K562 (cell line): Measurements from ENCODE around the gene GHR. TPM values are rescaled to one million over a fixed set of nuclear protein-coding genes. Genes with fewer than 3 reads are reported as not detected.

Experiments
- ATAC-seq: fragments of 200-7000 bp; cut with Tn5 transposase; 3 replicates; pipeline ENCODE4 v1.9.1; 2020; ENCODE audit warnings: moderate library complexity
- BruUV-seq: library from RNA; stranded (reverse); fragments of 400-500 nt; replicated peaks from 2 replicates; lab custom pipeline; 2021; lab: Mats Ljungman, UMichigan
- CTCF ChIA-PET: fragments of 300-600 bp; formaldehyde crosslinking; extraction: SDS; loops from one replicate; lab custom pipeline; 2021; ENCODE audit warnings: low intra/inter-chr PET ratio; lab: Yijun Ruan, JAX
- POLR2A ChIA-PET: fragments of 300-600, 350-650 bp; sonication (Branson Sonifier 250); formaldehyde crosslinking; extraction: SDS; loops from one replicate; lab custom pipeline; 2021; ENCODE audit warnings: antibody characterized with exemption, inconsistent platforms; lab: Yijun Ruan, JAX
- DNase-seq, 4 experiments: peaks; one replicate each; pipeline versions ENCODE4 v3.0.0 to v3.0.0-alpha.2; 2011 to 2018; ENCODE audit warnings: low spot score in 3 of 4, mixed read lengths in 3 of 4; ENCODE audit errors: extremely low read depth in 1 of 4
- FAIRE-seq: peaks from 2 replicates; lab custom pipeline; 2011; peaks lifted over from hg19 to GRCh38; lab: Jason Lieb, UNC
- H2AFZ ChIP-seq: 2 replicates; pipeline ENCODE4 v1.6.0; 2011; ENCODE audit warnings: low read depth, low read length, control low read depth, inconsistent platforms
- H3K27ac ChIP-seq: fragments of 200-600 bp; 3 replicates; pipeline ENCODE4 v1.8.0; 2011; ENCODE audit warnings: low read depth, mild to moderate bottlenecking, control low read depth, inconsistent platforms, low read length, moderate library complexity, mixed read lengths; ENCODE audit errors: extremely low read depth
- H3K27me3 ChIP-seq, 2 experiments: fragments of 300-600 bp in 1 of 2; 2 replicates in 1 of 2; 3 replicates in 1 of 2; pipeline versions ENCODE4 v1.6.0 to v1.8.0; 2011; ENCODE audit warnings: inconsistent platforms in 2 of 2, low read length in 2 of 2, mild to moderate bottlenecking in 1 of 2, mixed read lengths in 1 of 2, moderate library complexity in 1 of 2; ENCODE audit not compliant: control insufficient read depth in 2 of 2, insufficient read depth in 2 of 2
- H3K36me3 ChIP-seq: fragments of 300-600 bp; 3 replicates; pipeline ENCODE4 v1.8.0; 2011; ENCODE audit warnings: mild to moderate bottlenecking, low read length, inconsistent platforms; ENCODE audit not compliant: control insufficient read depth, insufficient read depth
- H3K4me1 ChIP-seq, 2 experiments: fragments of 200-600 bp in 1 of 2; replicated peaks in 1 of 2; 2 replicates in 1 of 2; 3 replicates in 1 of 2; pipeline versions ENCODE4 v1.5.1 to v1.8.0; 2011; ENCODE audit warnings: inconsistent platforms in 2 of 2, low read length in 2 of 2, mild to moderate bottlenecking in 1 of 2, mixed read lengths in 1 of 2, moderate library complexity in 1 of 2; ENCODE audit not compliant: control insufficient read depth in 2 of 2, insufficient read depth in 2 of 2
- H3K4me2 ChIP-seq: 2 replicates; pipeline ENCODE4 v1.6.1; 2011; ENCODE audit warnings: low read length, control low read depth, inconsistent platforms, mixed read lengths; ENCODE audit not compliant: insufficient read depth
- H3K4me3 ChIP-seq: fragments of 200-600 bp; sonication (generic), shearing (Covaris generic); 2 replicates; pipeline ENCODE4 v1.5.1; 2016; ENCODE audit warnings: control low read depth, inconsistent platforms
- H3K79me2 ChIP-seq: fragments of 200-600 bp; 3 replicates; pipeline ENCODE4 v1.8.0; 2011; ENCODE audit warnings: low read length, inconsistent platforms; ENCODE audit not compliant: control insufficient read depth, insufficient read depth
- H3K9ac ChIP-seq, 2 experiments: 2 replicates each; pipeline versions ENCODE4 v1.6.0 to v1.6.1; 2011; ENCODE audit warnings: low read depth in 2 of 2, low read length in 2 of 2, control low read depth in 1 of 2, inconsistent platforms in 1 of 2, mild to moderate bottlenecking in 1 of 2, mixed read lengths in 1 of 2; ENCODE audit not compliant: insufficient read depth in 1 of 2
- H3K9me1 ChIP-seq: one replicate; pipeline ENCODE4 v1.6.0; 2011; ENCODE audit warnings: inconsistent platforms, mild to moderate bottlenecking, low read length, moderate library complexity; ENCODE audit not compliant: control insufficient read depth, insufficient read depth
- H3K9me3 ChIP-seq: replicated peaks from 2 replicates; pipeline ENCODE4 v1.5.1; 2011; ENCODE audit warnings: low read depth, low read length, inconsistent platforms; ENCODE audit not compliant: control insufficient read depth, insufficient read depth
- H4K20me1 ChIP-seq: replicated peaks from 2 replicates; pipeline ENCODE4 v1.6.1; 2011; ENCODE audit warnings: low read length, inconsistent platforms, mixed read lengths; ENCODE audit not compliant: control insufficient read depth, insufficient read depth
- RAD21 ChIP-seq, 2 experiments: fragments of 250-450 bp in 1 of 2; fragments of 450-650 bp in 1 of 2; sonication (Bioruptor Pico) in 1 of 2; formaldehyde crosslinking in 1 of 2; IDR thresholded peaks in 1 of 2; conservative IDR thresholded peaks in 1 of 2; 2 replicates each; pipeline versions ENCODE4 v1.4.0 to v1.8.0; 2020 to 2022; ENCODE audit warnings: mild to moderate bottlenecking in 2 of 2, moderate library complexity in 1 of 2
- SMC3 ChIP-seq: conservative IDR thresholded peaks from 2 replicates; pipeline ENCODE4 v1.6.1; 2011; ENCODE audit warnings: low read depth, low read length, improper control_type of control experiment; ENCODE audit not compliant: insufficient read depth
- WGBS: fragments of 100-300 bp; shearing (Covaris generic); methylation state at CpG from one replicate; pipeline ENCODE4 v1.1.6; 2016; ENCODE audit warnings: low coverage, mixed read lengths; ENCODE audit not compliant: insufficient coverage; ENCODE audit errors: missing lambda C conversion rate; 5-methylcytosine and 5-hydroxymethylcytosine counted together
- in situ Hi-C: fragments of 300-500 bp; cut with MboI; formaldehyde crosslinking; loops from 4 replicates; pipeline ENCODE4 v1.15.0; 2018; ENCODE audit warnings: inconsistent platforms, mixed read lengths
- intact Hi-C: fragments of 100-400 bp; cut with micrococcal nuclease; formaldehyde crosslinking; loops from 2 replicates; pipeline ENCODE4 v1.14.2; 2022
- polyA plus RNA-seq, 8 experiments: library from polyadenylated mRNA; depleted of rRNA in 4 of 8; stranded (reverse) in 5 of 8; unstranded in 3 of 8; fragments of >200 nt; fragmentation: Nextera tagmentation in 2 of 8; fragmentation: Illumina TruSeq in 1 of 8; extraction: Ambion mirVana in 2 of 8; extraction: Trizol in 1 of 8; gene quantifications; 2 replicates each; pipeline versions ENCODE4 v1.2.1 to v1.2.3, GENCODE V29; 2011 to 2014; ENCODE audit warnings: inconsistent platforms in 1 of 8, missing spikeins in 1 of 8
- total RNA-seq, 7 experiments: library from RNA; depleted of rRNA in 6 of 7; stranded (reverse); fragments of >200 nt in 6 of 7; fragmentation: Illumina TruSeq in 2 of 7; extraction: Trizol in 2 of 7; gene quantifications; 2 replicates each; pipeline versions ENCODE4 v1.2.1 to v1.2.3, GENCODE V29; 2011 to 2021; ENCODE audit warnings: low replicate concordance in 1 of 7
- TF ChIP-seq, protein P1 (sequence below), 3 experiments: IDR thresholded peaks in 2 of 3; conservative IDR thresholded peaks in 1 of 3; 2 replicates each; pipeline ENCODE4 v1.5.1; 2011 to 2012; ENCODE audit warnings: low read length in 3 of 3, mild to moderate bottlenecking in 3 of 3, control low read depth in 2 of 3, improper control_type of control experiment in 1 of 3, inconsistent platforms in 1 of 3, low read depth in 1 of 3, mixed read lengths in 1 of 3, moderate library complexity in 1 of 3; ENCODE audit not compliant: insufficient read depth in 2 of 3
- TF ChIP-seq, protein P2 (sequence below): fragments of 450-650 bp; IDR thresholded peaks from 2 replicates; pipeline ENCODE4 v1.6.1; 2016; ENCODE audit warnings: mild to moderate bottlenecking

The GHR gene
- total and polyA plus RNA-seq, 9 of the 15 experiments (the other 6 are each of a cell fraction or from before 2014, with no cell fraction given): 0.01 to 0.13 (median 0.07) TPM; not detected in 5

DNA sequence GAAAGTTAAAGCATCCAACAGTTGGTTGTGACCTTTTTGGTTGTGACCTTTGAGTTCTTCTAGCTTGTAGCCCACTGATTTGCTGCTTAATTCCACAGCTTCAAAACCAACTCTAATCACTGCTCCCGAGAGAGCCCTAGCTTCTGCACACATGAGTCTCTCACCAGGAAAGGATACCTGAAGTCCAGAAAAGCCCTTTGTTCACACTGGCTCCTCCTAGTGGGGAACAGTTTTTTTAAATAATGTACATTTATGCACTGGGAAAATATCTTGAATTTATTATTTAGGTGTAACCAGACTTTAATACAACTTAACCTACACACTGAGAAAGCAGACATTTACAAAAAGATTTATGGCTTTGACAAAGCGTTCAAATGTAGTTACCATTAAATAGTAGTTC lies 213.2 kb downstream of the GHR start:
- in situ Hi-C loops: no loop called here
- POLR2A ChIA-PET: interaction anchor here (0.9 kb wide), 1 partner anchor 9 kb away, joined by 3 read pairs; no protein-coding TSS in a partner anchor
- TF ChIP-seq SMC3 (0 out of 2 replicates have a peak, but pooled peaks have one; percentile 8), RAD21 (CRISPR knock-in tag; conservative IDR thresholded peaks at IDR 0.05 in 1 of 2, IDR thresholded peaks at IDR 0.05 in 1 of 2) (peak in 1 of 2 experiments; percentile 60; a peak in 3 of 4 replicates)
- TF ChIP-seq, protein P1, sequence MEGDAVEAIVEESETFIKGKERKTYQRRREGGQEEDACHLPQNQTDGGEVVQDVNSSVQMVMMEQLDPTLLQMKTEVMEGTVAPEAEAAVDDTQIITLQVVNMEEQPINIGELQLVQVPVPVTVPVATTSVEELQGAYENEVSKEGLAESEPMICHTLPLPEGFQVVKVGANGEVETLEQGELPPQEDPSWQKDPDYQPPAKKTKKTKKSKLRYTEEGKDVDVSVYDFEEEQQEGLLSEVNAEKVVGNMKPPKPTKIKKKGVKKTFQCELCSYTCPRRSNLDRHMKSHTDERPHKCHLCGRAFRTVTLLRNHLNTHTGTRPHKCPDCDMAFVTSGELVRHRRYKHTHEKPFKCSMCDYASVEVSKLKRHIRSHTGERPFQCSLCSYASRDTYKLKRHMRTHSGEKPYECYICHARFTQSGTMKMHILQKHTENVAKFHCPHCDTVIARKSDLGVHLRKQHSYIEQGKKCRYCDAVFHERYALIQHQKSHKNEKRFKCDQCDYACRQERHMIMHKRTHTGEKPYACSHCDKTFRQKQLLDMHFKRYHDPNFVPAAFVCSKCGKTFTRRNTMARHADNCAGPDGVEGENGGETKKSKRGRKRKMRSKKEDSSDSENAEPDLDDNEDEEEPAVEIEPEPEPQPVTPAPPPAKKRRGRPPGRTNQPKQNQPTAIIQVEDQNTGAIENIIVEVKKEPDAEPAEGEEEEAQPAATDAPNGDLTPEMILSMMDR (IDR thresholded peaks at IDR 0.05 in 2 of 3, conservative IDR thresholded peaks at IDR 0.05 in 1 of 3; ENCODE audit: insufficient read depth in 2 of 3, low read depth in 1 of 3, low read length in 3 of 3): peak; percentile 35 to 60 (median 54); a peak in 5 of 6 replicates
- TF ChIP-seq, protein P2, sequence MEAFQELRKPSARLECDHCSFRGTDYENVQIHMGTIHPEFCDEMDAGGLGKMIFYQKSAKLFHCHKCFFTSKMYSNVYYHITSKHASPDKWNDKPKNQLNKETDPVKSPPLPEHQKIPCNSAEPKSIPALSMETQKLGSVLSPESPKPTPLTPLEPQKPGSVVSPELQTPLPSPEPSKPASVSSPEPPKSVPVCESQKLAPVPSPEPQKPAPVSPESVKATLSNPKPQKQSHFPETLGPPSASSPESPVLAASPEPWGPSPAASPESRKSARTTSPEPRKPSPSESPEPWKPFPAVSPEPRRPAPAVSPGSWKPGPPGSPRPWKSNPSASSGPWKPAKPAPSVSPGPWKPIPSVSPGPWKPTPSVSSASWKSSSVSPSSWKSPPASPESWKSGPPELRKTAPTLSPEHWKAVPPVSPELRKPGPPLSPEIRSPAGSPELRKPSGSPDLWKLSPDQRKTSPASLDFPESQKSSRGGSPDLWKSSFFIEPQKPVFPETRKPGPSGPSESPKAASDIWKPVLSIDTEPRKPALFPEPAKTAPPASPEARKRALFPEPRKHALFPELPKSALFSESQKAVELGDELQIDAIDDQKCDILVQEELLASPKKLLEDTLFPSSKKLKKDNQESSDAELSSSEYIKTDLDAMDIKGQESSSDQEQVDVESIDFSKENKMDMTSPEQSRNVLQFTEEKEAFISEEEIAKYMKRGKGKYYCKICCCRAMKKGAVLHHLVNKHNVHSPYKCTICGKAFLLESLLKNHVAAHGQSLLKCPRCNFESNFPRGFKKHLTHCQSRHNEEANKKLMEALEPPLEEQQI: no peak
- no peaks in the 10 kb centered on the region for H3K79me2 ChIP-seq
- no TSS peak for BruUV-seq
- no peak overlapping the region for H3K27ac ChIP-seq
- H4K20me1 ChIP-seq: no peaks in the 10 kb centered on the region
- H3K4me3 ChIP-seq: no peak overlapping the region
- no peak overlapping the region for H3K4me2 ChIP-seq
- H3K9ac ChIP-seq: no peak overlapping the region
- H2AFZ ChIP-seq: no peak overlapping the region
- no peaks in the 10 kb centered on the region for H3K9me1 ChIP-seq
- no peaks in the 10 kb centered on the region; a peak in 1 of 5 replicates for H3K4me1 ChIP-seq
- intact Hi-C loops: loop anchor here (5.0 kb wide), 1 partner anchor 119 kb away; no protein-coding TSS in a partner anchor
- DNase-seq: peak in 3 of 4 experiments; percentile 19 to 54 (median 22)
- FAIRE-seq: peak; percentile 74
- CTCF ChIA-PET: interaction anchor here (1.5 kb wide), 1 partner anchor 579 kb away, joined by 5 read pairs; no protein-coding TSS in a partner anchor
- H3K36me3 ChIP-seq: no peaks in the 10 kb centered on the region
- 0% methylated on average over 2 of the region's 2 CpGs for WGBS
- peak; percentile 80 for ATAC-seq
- no peaks in the 10 kb centered on the region; a peak in 1 of 5 replicates for H3K27me3 ChIP-seq
- no peaks in the 10 kb centered on the region for H3K9me3 ChIP-seq
